ENCODE measurements around the gene ME3. TPM values are rescaled to one million over a fixed set of nuclear protein-coding genes. Genes with fewer than 3 reads are reported as not detected.
"Not testable (repeated sequence)": the region's sequence is repeated elsewhere in the genome, so short reads cannot be mapped to it uniquely, and the experiment has no call there.

Gene ME3
- total RNA-seq, 1 experiment from 2014 or later: 83.8 TPM

DNA sequence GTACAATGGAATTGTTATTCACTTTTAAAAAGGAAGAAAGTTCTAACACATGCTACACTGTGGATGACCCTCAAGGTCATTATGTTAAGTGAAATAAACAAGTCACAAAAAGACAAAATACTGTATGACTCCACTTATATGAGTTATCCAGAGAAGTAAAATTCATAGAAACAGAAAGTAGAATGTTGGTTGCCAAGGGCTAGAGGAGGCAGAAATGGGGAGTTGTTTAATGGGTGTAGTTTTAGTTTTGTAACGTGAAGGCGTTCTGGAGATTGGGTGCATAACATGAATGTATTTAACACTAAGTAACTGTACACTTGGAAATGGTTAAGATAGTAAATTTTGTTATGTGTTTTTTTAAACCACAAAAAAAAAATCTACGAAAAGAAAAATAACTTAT is 253.9 kb downstream of the ME3 start:
- H3K9me3 ChIP-seq (ENCODE audit: low read length): no peaks in the 10 kb centered on the region
- no peak for ATAC-seq

DNA sequence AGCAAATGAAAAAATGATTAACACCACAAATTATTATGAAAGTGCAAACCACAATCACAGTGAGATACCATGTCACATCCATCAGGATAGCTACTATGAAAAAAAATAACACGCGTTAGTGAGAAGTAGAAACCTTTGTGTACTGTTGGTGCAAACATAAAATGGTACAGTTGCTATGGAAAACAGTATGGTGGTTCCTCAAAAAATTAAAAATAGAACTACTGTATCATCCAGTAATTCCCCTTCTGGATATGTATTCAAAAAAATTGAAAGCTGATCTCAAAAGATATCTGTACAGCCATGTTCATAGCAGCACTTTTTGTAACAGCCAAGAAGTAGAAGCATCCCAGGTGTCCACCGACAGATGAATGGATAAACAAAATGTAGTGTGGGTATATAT is 254.3 kb downstream of the ME3 start:
- Histone ChIP-seq H3K79me2 (ENCODE audit: low read length) (no peaks in the 10 kb centered on the region), H3K4me2 (ENCODE audit: low read length) (no peak overlapping the region), H3F3A (ENCODE audit: low read length, unreplicated experiment) (no peaks in the 10 kb centered on the region), H3K9ac (ENCODE audit: low read length) (no peak overlapping the region), H3K9me2 (replicated peaks; ENCODE audit: low read length) (no peaks in the 10 kb centered on the region), H3K36me3 (ENCODE audit: low read depth, low read length) (no peaks in the 10 kb centered on the region), H4K20me1 (ENCODE audit: low read length) (no peaks in the 10 kb centered on the region), H3K4me3 (ENCODE audit: low read length) (no peak overlapping the region), H3K4me1 (ENCODE audit: insufficient read depth, low read length) (no peaks in the 10 kb centered on the region), H3K27me3 (ENCODE audit: low read length) (no peaks in the 10 kb centered on the region), H3K27ac (ENCODE audit: low read length) (no peak overlapping the region), H3K9me3 (ENCODE audit: low read length) (no peaks in the 10 kb centered on the region), H2AFZ (ENCODE audit: low read length) (no peak overlapping the region)
- ChIA-PET CTCF (interaction anchor here (0.9 kb wide), 1 partner anchor 58 kb away, joined by 3 read pairs; no protein-coding TSS in a partner anchor), POLR2A (ENCODE audit: unreplicated experiment) (no interaction called here)
- intact Hi-C loops (cut with micrococcal nuclease): no loop called here
- ATAC-seq (no peak), DNase-seq (no peak)
- BruUV-seq (replicated peaks): no TSS peak
- no peak for TF ChIP-seq EZH2 (IDR thresholded peaks at IDR 0.05; ENCODE audit: low read length, unreplicated experiment)
- no peak for TF ChIP-seq EZH2phosphoT487 (IDR thresholded peaks at IDR 0.05; ENCODE audit: borderline replicate concordance, low read length)
- TF ChIP-seq, protein P1, sequence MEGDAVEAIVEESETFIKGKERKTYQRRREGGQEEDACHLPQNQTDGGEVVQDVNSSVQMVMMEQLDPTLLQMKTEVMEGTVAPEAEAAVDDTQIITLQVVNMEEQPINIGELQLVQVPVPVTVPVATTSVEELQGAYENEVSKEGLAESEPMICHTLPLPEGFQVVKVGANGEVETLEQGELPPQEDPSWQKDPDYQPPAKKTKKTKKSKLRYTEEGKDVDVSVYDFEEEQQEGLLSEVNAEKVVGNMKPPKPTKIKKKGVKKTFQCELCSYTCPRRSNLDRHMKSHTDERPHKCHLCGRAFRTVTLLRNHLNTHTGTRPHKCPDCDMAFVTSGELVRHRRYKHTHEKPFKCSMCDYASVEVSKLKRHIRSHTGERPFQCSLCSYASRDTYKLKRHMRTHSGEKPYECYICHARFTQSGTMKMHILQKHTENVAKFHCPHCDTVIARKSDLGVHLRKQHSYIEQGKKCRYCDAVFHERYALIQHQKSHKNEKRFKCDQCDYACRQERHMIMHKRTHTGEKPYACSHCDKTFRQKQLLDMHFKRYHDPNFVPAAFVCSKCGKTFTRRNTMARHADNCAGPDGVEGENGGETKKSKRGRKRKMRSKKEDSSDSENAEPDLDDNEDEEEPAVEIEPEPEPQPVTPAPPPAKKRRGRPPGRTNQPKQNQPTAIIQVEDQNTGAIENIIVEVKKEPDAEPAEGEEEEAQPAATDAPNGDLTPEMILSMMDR (conservative IDR thresholded peaks at IDR 0.05; ENCODE audit: low read depth, low read length): no peak

More for the DNA sequence above, 253.9 kb downstream of the ME3 start:
- intact Hi-C loops (cut with micrococcal nuclease): no loop called here
- CTCF ChIA-PET: interaction anchor here (0.6 to 0.9 kb wide), 2 partner anchors 58 to 639 kb away, joined by 3 to 4 read pairs; no protein-coding TSS in a partner anchor
- H4K20me1 ChIP-seq (ENCODE audit: low read length): no peaks in the 10 kb centered on the region
- H3K36me3 ChIP-seq (ENCODE audit: low read depth, low read length): no peaks in the 10 kb centered on the region
- H3K27ac ChIP-seq (ENCODE audit: low read length): no peak overlapping the region
- no peak overlapping the region for H3K4me3 ChIP-seq (ENCODE audit: low read length)
- no peak overlapping the region for H3K9ac ChIP-seq (ENCODE audit: low read length)
- no TSS peak for BruUV-seq (replicated peaks)
- no peaks in the 10 kb centered on the region for H3K27me3 ChIP-seq (ENCODE audit: low read length)
- H3K4me2 ChIP-seq (ENCODE audit: low read length): no peak overlapping the region
- no peak overlapping the region for H2AFZ ChIP-seq (ENCODE audit: low read length)
- no peaks in the 10 kb centered on the region for H3K79me2 ChIP-seq (ENCODE audit: low read length)
- H3K4me1 ChIP-seq (ENCODE audit: insufficient read depth, low read length): no peaks in the 10 kb centered on the region
- POLR2A ChIA-PET (ENCODE audit: unreplicated experiment): no interaction called here
- H3F3A ChIP-seq (ENCODE audit: low read length, unreplicated experiment): no peaks in the 10 kb centered on the region
- TF ChIP-seq, protein P1 (conservative IDR thresholded peaks at IDR 0.05; ENCODE audit: low read depth, low read length): no peak
- TF ChIP-seq EZH2phosphoT487 (IDR thresholded peaks at IDR 0.05; ENCODE audit: borderline replicate concordance, low read length) (no peak), EZH2 (IDR thresholded peaks at IDR 0.05; ENCODE audit: low read length, unreplicated experiment) (no peak)
- no peak for DNase-seq
- H3K9me2 ChIP-seq (replicated peaks; ENCODE audit: low read length): no peaks in the 10 kb centered on the region

DNA sequence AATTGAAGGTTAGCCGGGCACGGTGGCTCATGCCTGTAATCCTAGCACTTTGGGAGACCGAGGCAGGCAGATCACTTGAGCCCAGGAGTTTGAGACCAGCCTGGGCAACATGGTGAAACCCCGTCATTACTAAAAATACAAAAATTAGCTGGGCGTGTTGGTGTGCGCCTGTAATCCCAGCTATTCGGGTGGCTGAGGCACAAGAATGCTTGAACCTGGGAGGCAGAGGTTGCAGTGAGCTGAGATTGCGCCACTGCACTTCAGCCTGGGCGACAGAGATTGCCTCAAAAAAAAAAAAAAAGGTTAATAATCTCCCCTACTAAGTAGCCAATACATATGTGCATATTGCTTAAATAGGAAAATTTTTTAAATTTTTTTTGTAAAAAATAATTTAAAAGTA is 255.5 kb downstream of the ME3 start:
- H2AFZ ChIP-seq (ENCODE audit: low read length); intact Hi-C loops (cut with micrococcal nuclease); ATAC-seq; H3K4me3 ChIP-seq (ENCODE audit: low read length); H3K9me3 ChIP-seq (ENCODE audit: low read length); BruUV-seq (replicated peaks); H3K4me2 ChIP-seq (ENCODE audit: low read length); H3F3A ChIP-seq (ENCODE audit: low read length, unreplicated experiment); H3K27me3 ChIP-seq (ENCODE audit: low read length); H3K27ac ChIP-seq (ENCODE audit: low read length); H3K36me3 ChIP-seq (ENCODE audit: low read depth, low read length); POLR2A ChIA-PET (ENCODE audit: unreplicated experiment); DNase-seq; CTCF ChIA-PET; H3K79me2 ChIP-seq (ENCODE audit: low read length); H4K20me1 ChIP-seq (ENCODE audit: low read length); H3K9ac ChIP-seq (ENCODE audit: low read length); H3K9me2 ChIP-seq (replicated peaks; ENCODE audit: low read length); H3K4me1 ChIP-seq (ENCODE audit: insufficient read depth, low read length): not testable (repeated sequence)
